DOHH2 (cell line): ENCODE results near the gene PHACTR1.

Source experiments
- H3F3A ChIP-seq: fragments of 200-600 bp; sonication (generic), shearing (Covaris generic); 2 replicates; pipeline ENCODE4 v1.6.0; 2016; ENCODE audit warnings: antibody characterized with exemption, mild to moderate bottlenecking; ENCODE audit not compliant: control insufficient read depth, insufficient read depth
- H3K27ac ChIP-seq: fragments of 200-600 bp; sonication (generic); 2 replicates; pipeline ENCODE4 v1.5.1; 2014; ENCODE audit warnings: low read depth, mild to moderate bottlenecking, low read length, moderate library complexity
- H3K27me3 ChIP-seq: fragments of 200-600 bp; sonication (generic); 2 replicates; pipeline ENCODE4 v1.6.1; 2014; ENCODE audit warnings: mild to moderate bottlenecking, low read length, mixed read lengths; ENCODE audit not compliant: control insufficient read depth
- H3K36me3 ChIP-seq: fragments of 200-600 bp; sonication (generic); 2 replicates; pipeline ENCODE4 v1.6.1; 2014; ENCODE audit warnings: mild to moderate bottlenecking, low read length, moderate library complexity, mixed read lengths; ENCODE audit not compliant: control insufficient read depth
- H3K4me1 ChIP-seq: fragments of 200-600 bp; sonication (generic); 2 replicates; pipeline ENCODE4 v1.6.1; 2014; ENCODE audit warnings: mild to moderate bottlenecking, low read length, mixed read lengths; ENCODE audit not compliant: control insufficient read depth
- H3K4me2 ChIP-seq: fragments of 200-600 bp; sonication (generic); 2 replicates; pipeline ENCODE4 v1.6.0; 2014; ENCODE audit warnings: mild to moderate bottlenecking, low read length, moderate library complexity
- H3K4me3 ChIP-seq: fragments of 200-600 bp; sonication (generic); 2 replicates; pipeline ENCODE4 v1.5.1; 2014; ENCODE audit warnings: mild to moderate bottlenecking, low read length, mixed read lengths
- H3K79me2 ChIP-seq: fragments of 200-600 bp; sonication (generic); 2 replicates; pipeline ENCODE4 v1.6.1; 2014; ENCODE audit warnings: mild to moderate bottlenecking, low read length, mixed read lengths; ENCODE audit not compliant: control insufficient read depth
- H3K9me2 ChIP-seq: fragments of 200-600 bp; sonication (generic); replicated peaks from 2 replicates; pipeline ENCODE4 v1.6.1; 2014; ENCODE audit warnings: mild to moderate bottlenecking, low read length, mixed read lengths; ENCODE audit not compliant: control insufficient read depth
- H3K9me3 ChIP-seq: fragments of 200-600 bp; sonication (generic); 2 replicates; pipeline ENCODE4 v1.6.1; 2014; ENCODE audit warnings: antibody characterized with exemption, low read length, mixed read lengths; ENCODE audit not compliant: control insufficient read depth, insufficient read depth
- H4K20me1 ChIP-seq: fragments of 200-600 bp; sonication (generic); 2 replicates; pipeline ENCODE4 v1.6.0; 2014; ENCODE audit warnings: low read depth, mild to moderate bottlenecking, antibody characterized with exemption, low read length, moderate library complexity; ENCODE audit not compliant: control insufficient read depth, insufficient read depth
- EZH2phosphoT487 ChIP-seq: fragments of 200-600 bp; sonication (generic); IDR thresholded peaks from 2 replicates; pipeline ENCODE4 v1.6.1; 2017; ENCODE audit warnings: borderline replicate concordance, mild to moderate bottlenecking, antibody characterized with exemption, low read length, moderate library complexity, mixed read lengths
- TF ChIP-seq, protein P1 (sequence below): fragments of 200-600 bp; sonication (generic); IDR thresholded peaks from one replicate; pipeline ENCODE4 v1.5.1; 2014; ENCODE audit warnings: antibody characterized with exemption, mild to moderate bottlenecking, low read depth, low read length; ENCODE audit not compliant: poor library complexity, severe bottlenecking

PHACTR1 gene

DNA sequence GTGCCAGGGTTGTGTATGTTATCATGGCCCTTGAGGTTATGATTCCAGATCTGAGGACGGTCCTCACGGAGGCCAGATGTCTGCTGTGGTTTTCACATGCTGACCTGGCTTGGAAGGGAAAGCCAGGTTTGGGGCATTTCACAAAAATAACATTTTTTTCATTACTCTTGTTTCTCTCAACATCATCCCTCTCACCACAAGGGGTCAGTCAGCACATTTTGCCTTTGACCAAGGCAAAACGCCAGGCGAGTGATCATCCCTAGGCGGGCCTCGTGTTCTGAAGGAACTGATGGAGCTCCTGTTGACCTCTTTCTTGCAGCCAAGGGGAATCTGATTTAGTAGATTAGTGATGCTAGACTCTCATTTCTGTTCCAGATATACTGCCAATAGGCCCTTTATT, 478.3 kb downstream of the PHACTR1 start:
- H4K20me1 ChIP-seq, result no peaks in the 10 kb centered on the region
- TF ChIP-seq EZH2phosphoT487, result no peak
- TF ChIP-seq, protein P1, sequence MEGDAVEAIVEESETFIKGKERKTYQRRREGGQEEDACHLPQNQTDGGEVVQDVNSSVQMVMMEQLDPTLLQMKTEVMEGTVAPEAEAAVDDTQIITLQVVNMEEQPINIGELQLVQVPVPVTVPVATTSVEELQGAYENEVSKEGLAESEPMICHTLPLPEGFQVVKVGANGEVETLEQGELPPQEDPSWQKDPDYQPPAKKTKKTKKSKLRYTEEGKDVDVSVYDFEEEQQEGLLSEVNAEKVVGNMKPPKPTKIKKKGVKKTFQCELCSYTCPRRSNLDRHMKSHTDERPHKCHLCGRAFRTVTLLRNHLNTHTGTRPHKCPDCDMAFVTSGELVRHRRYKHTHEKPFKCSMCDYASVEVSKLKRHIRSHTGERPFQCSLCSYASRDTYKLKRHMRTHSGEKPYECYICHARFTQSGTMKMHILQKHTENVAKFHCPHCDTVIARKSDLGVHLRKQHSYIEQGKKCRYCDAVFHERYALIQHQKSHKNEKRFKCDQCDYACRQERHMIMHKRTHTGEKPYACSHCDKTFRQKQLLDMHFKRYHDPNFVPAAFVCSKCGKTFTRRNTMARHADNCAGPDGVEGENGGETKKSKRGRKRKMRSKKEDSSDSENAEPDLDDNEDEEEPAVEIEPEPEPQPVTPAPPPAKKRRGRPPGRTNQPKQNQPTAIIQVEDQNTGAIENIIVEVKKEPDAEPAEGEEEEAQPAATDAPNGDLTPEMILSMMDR, result peak; percentile 75
- no peaks in the 10 kb centered on the region for H3K36me3 ChIP-seq
- no peaks in the 10 kb centered on the region for H3K79me2 ChIP-seq
- H3K4me2 ChIP-seq, result no peak overlapping the region
- no peaks in the 10 kb centered on the region for H3K9me3 ChIP-seq
- no peaks in the 10 kb centered on the region for H3K9me2 ChIP-seq
- peaks cover 29% of the 10 kb centered on the region for H3K27me3 ChIP-seq
- no peaks in the 10 kb centered on the region for H3F3A ChIP-seq
- no peak overlapping the region for H3K4me3 ChIP-seq
- H3K4me1 ChIP-seq, result 0 out of 2 replicates have a peak, but pooled peaks cover 4% of the 10 kb centered on the region
- no peak overlapping the region for H3K27ac ChIP-seq

DNA sequence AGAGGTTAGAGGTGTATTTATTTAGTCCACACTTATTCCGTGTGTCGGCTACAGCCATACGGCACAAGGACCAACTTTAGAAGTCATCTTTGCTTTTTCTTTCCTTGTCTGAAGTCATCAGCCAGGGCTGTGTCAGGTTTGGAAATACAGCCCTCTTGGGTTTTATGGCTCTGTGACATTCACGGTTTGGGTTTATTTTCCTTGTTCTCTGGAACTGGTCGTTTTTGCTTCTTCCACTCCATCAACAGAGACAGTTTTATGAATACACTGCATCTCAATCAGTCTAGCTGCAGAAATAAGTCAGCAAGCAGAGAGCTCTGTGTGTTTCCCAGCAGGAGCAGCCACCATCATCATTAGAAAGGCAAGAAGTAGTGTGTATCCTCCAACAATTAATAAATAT, 479.2 kb downstream of the PHACTR1 start:
- H4K20me1 ChIP-seq, result no peaks in the 10 kb centered on the region
- H3K27me3 ChIP-seq, result peaks cover 25% of the 10 kb centered on the region
- no peak overlapping the region for H3K4me3 ChIP-seq
- H3K27ac ChIP-seq, result no peak overlapping the region
- 0 out of 2 replicates have a peak, but pooled peaks cover 4% of the 10 kb centered on the region for H3K4me1 ChIP-seq
- no peaks in the 10 kb centered on the region for H3F3A ChIP-seq
- no peak overlapping the region for H3K4me2 ChIP-seq
- H3K79me2 ChIP-seq, result no peaks in the 10 kb centered on the region
- H3K9me2 ChIP-seq, result no peaks in the 10 kb centered on the region
- TF ChIP-seq, protein P1, result no peak
- TF ChIP-seq EZH2phosphoT487, result no peak
- H3K36me3 ChIP-seq, result no peaks in the 10 kb centered on the region
- H3K9me3 ChIP-seq, result no peaks in the 10 kb centered on the region

DNA sequence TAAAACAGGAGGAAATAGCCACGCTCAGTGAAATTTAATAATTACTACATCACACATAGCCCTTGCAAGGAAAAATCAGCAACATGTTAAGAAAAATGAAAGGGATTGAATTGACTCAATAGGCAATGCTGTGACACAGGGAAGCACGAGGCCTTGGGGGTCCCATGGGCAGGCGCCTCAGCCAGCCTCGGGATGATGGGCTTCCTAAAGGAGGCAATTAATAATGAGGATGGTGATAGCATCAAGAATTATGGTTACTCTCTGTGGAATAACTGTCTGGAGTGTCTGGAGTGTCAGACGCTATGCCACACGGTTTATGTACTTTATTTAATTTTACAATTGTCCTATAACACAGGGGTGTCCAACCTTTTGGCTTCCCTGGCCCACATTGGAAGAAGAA, 481.6 kb downstream of the PHACTR1 start:
- no peak overlapping the region for H3K27ac ChIP-seq
- TF ChIP-seq, protein P1, result no peak
- TF ChIP-seq EZH2phosphoT487, result no peak

DNA sequence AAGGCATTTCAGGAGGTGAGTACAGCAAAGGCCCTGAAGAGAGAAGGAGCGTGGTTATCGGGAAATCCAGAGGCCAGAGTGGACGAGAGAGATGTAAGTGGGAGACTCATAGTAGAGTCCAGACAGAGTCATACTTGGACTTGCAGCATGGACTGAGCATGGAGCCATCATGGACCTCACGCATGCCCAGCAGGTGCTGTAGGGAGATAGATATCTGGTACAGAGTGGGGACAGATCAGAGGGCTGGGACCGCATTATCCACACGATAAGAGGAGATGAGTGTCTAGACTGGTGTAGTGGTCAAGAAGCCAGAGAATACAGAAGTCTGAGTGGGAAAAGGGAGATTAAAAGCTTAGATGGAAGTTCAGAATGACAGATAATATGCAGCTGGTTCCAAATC, 484.8 kb downstream of the PHACTR1 start:
- no peaks in the 10 kb centered on the region for H3K4me1 ChIP-seq
- no peaks in the 10 kb centered on the region for H3K36me3 ChIP-seq
- H3K27ac ChIP-seq, result no peak overlapping the region
- H3K9me2 ChIP-seq, result no peaks in the 10 kb centered on the region
- no peak overlapping the region for H3K4me2 ChIP-seq
- H3K79me2 ChIP-seq, result no peaks in the 10 kb centered on the region
- no peaks in the 10 kb centered on the region for H3K9me3 ChIP-seq
- no peaks in the 10 kb centered on the region for H3F3A ChIP-seq
- no peak for TF ChIP-seq EZH2phosphoT487
- TF ChIP-seq, protein P1, result no peak
- no peaks in the 10 kb centered on the region for H4K20me1 ChIP-seq
- H3K27me3 ChIP-seq, result peaks cover 14% of the 10 kb centered on the region
- no peak overlapping the region for H3K4me3 ChIP-seq

More for the DNA sequence above, 481.6 kb downstream of the PHACTR1 start:
- Histone ChIP-seq H3K9me2 (no peaks in the 10 kb centered on the region), H3K27me3 (peaks cover 7% of the 10 kb centered on the region; the same call in 1 of the 2 replicates), H4K20me1 (no peaks in the 10 kb centered on the region), H3K4me3 (no peak overlapping the region), H3K4me1 (0 out of 2 replicates have a peak, but pooled peaks cover 4% of the 10 kb centered on the region), H3F3A (no peaks in the 10 kb centered on the region), H3K79me2 (no peaks in the 10 kb centered on the region), H3K9me3 (no peaks in the 10 kb centered on the region), H3K4me2 (no peak overlapping the region), H3K36me3 (no peaks in the 10 kb centered on the region)
